Peyer's patch (tissue), 4 donors: ENCODE data around the gene PHACTR3.

Source experiments
- CTCF ChIP-seq, 6 experiments: fragments of 450-650 bp in 4 of 6; fragments of 200-600 bp in 2 of 6; sonication (generic) in 1 of 6; IDR thresholded peaks; one replicate each; pipeline ENCODE4 v1.5.1; 2017 to 2019; ENCODE audit warnings: antibody characterized with exemption in 6 of 6, mild to moderate bottlenecking in 3 of 6, moderate library complexity in 1 of 6
- POLR2A ChIP-seq, 2 donors: fragments of 450-650 bp; IDR thresholded peaks; one replicate each; pipeline ENCODE4 v1.5.1; 2017; ENCODE audit warnings: antibody characterized with exemption in 2 of 2, mild to moderate bottlenecking in 2 of 2, moderate library complexity in 2 of 2

DNA sequence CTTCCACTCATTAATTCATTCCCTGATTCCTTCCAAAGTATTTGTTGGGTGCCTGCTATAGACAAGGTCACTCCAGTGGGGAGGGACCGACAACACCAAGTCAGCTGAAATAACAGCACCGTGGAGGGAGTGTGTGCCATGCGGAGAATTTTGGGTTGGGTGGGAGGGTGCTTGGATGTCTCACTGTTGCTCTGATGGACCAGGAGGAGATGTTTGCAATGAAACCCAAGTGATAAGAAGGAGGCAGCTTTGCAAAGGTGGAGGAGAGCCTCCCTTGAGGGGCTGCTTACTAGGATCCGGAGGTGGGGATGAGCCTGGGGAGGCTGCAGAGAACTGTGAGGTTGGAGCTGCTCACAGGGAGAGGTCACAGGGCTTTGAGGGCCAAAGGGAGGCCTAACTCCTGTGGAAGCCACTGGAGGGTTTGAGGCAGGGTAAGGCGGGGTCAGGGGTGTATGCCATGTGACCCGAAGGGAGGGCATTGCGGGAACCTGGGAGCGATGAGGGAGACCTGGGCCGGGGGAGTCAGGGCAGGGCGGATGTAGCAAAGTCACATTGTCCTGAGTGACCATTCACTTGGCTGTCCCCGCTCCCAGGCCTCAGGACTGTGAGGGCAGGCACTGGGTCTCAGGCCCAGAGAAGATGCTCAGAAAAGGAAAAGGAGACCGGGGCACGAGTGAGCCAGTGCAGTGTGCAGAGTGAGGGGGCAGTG, 124.5 kb downstream of the PHACTR3 start:
- TF ChIP-seq CTCF (IDR thresholded peaks at IDR 0.05) (no peak), POLR2A (IDR thresholded peaks at IDR 0.05) (no peak)
